Karpas-422 (cell line): ENCODE results near the gene FAM53C. TPM values are rescaled to one million over a fixed set of nuclear protein-coding genes. Genes with fewer than 3 reads are reported as not detected.

ENCODE experiments used
- DNase-seq: peaks from one replicate; pipeline ENCODE4 v3.0.0-alpha.2; 2015
- H2AFZ ChIP-seq: fragments of 200-600 bp; sonication (generic); 2 replicates; pipeline ENCODE4 v1.6.1; 2014; ENCODE audit warnings: antibody characterized with exemption, low read length, mixed read lengths
- H3K27ac ChIP-seq: fragments of 200-600 bp; sonication (generic); 2 replicates; pipeline ENCODE4 v1.5.1; 2014; ENCODE audit warnings: mild to moderate bottlenecking, low read length, moderate library complexity
- H3K27me3 ChIP-seq: fragments of 200-600 bp; sonication (generic); 2 replicates; pipeline ENCODE4 v1.6.1; 2014; ENCODE audit warnings: low read length, mixed read lengths
- H3K36me3 ChIP-seq: fragments of 200-600 bp; sonication (generic); 2 replicates; pipeline ENCODE4 v1.6.1; 2014; ENCODE audit warnings: low read length, mixed read lengths; ENCODE audit not compliant: insufficient read depth
- H3K4me1 ChIP-seq: fragments of 200-600 bp; sonication (generic); 2 replicates; pipeline ENCODE4 v1.6.1; 2014; ENCODE audit warnings: mild to moderate bottlenecking, low read length, mixed read lengths
- H3K4me2 ChIP-seq: fragments of 200-600 bp; sonication (generic); 2 replicates; pipeline ENCODE4 v1.6.1; 2014; ENCODE audit warnings: low read length, low read depth, mild to moderate bottlenecking; ENCODE audit not compliant: poor library complexity, severe bottlenecking
- H3K4me3 ChIP-seq: fragments of 200-600 bp; sonication (generic); 2 replicates; pipeline ENCODE4 v1.5.1; 2014; ENCODE audit warnings: mild to moderate bottlenecking, antibody characterized with exemption, low read length, mixed read lengths
- H3K79me2 ChIP-seq: fragments of 200-600 bp; sonication (generic); 2 replicates; pipeline ENCODE4 v1.6.1; 2014; ENCODE audit warnings: mild to moderate bottlenecking, low read length, mixed read lengths
- H3K9ac ChIP-seq: fragments of 200-600 bp; sonication (generic); 2 replicates; pipeline ENCODE4 v1.6.0; 2014; ENCODE audit warnings: low read length
- H3K9me2 ChIP-seq: fragments of 200-600 bp; sonication (generic), shearing (Covaris generic); replicated peaks from 2 replicates; pipeline ENCODE4 v1.6.0; 2014; ENCODE audit warnings: mild to moderate bottlenecking, low read length, moderate library complexity; ENCODE audit not compliant: insufficient read depth
- H3K9me3 ChIP-seq: fragments of 300-700, 200-600 bp; sonication (generic); 2 replicates; pipeline ENCODE4 v1.6.1; 2014; ENCODE audit warnings: low read length, mixed read lengths
- H4K20me1 ChIP-seq: fragments of 200-600 bp; sonication (generic); 2 replicates; pipeline ENCODE4 v1.6.1; 2014; ENCODE audit warnings: mild to moderate bottlenecking, antibody characterized with exemption, low read length, low read depth; ENCODE audit not compliant: insufficient read depth
- total RNA-seq: library from RNA; depleted of rRNA; stranded (reverse); fragments of >200 nt; shearing (Covaris generic); gene quantifications from 2 replicates; pipeline ENCODE4 v1.2.3, GENCODE V29; 2014; ENCODE audit warnings: low replicate concordance

Gene FAM53C
- total RNA-seq, 1 experiment from 2014 or later = 62.8 TPM

- Histone ChIP-seq H3K27me3 (no peaks in the 10 kb centered on the region), H4K20me1 (peaks cover 9% of the 10 kb centered on the region), H3K79me2 (peaks cover 97% of the 10 kb centered on the region), H3K4me1 (peaks cover 31% of the 10 kb centered on the region), H3K4me2 (no peak overlapping the region), H3K4me3 (no peak overlapping the region), H3K9ac (no peak overlapping the region), H3K9me2 (no peaks in the 10 kb centered on the region), H2AFZ (no peak overlapping the region), H3K27ac (peak overlapping the region; percentile 32; the same call in 1 of the 2 replicates), H3K9me3 (no peaks in the 10 kb centered on the region), H3K36me3 (no peaks in the 10 kb centered on the region; the same call in 1 of the 2 replicates)
- DNase-seq = no peak
These were observed 28.7 kb downstream of the FAM53C start for GRCh38 chr5:138366632-138367382.

- Histone ChIP-seq H3K9me2 (no peaks in the 10 kb centered on the region), H3K4me2 (peak overlapping the region; percentile 8), H3K4me1 (peaks cover 36% of the 10 kb centered on the region), H2AFZ (no peak overlapping the region), H3K36me3 (no peaks in the 10 kb centered on the region; the same call in 1 of the 2 replicates), H4K20me1 (peaks cover 9% of the 10 kb centered on the region), H3K27me3 (no peaks in the 10 kb centered on the region), H3K4me3 (no peak overlapping the region), H3K9ac (no peak overlapping the region), H3K79me2 (peaks cover 90% of the 10 kb centered on the region), H3K27ac (peak overlapping the region; percentile 37; the same call in 1 of the 2 replicates), H3K9me3 (no peaks in the 10 kb centered on the region)
- DNase-seq = no peak
These were observed 31.2 kb downstream of the FAM53C start for GRCh38 chr5:138369261-138369660.

- H3K4me2 ChIP-seq = peak overlapping the region; percentile 8
- H2AFZ ChIP-seq = no peak overlapping the region
- H3K36me3 ChIP-seq = peaks cover 2% of the 10 kb centered on the region; the same call in 1 of the 2 replicates
- H3K9me2 ChIP-seq = no peaks in the 10 kb centered on the region
- DNase-seq = peak; percentile 64
- H3K27me3 ChIP-seq = no peaks in the 10 kb centered on the region
- peaks cover 36% of the 10 kb centered on the region for H3K4me1 ChIP-seq
- H3K4me3 ChIP-seq = no peak overlapping the region
- no peak overlapping the region for H3K9ac ChIP-seq
- H3K79me2 ChIP-seq = peaks cover 87% of the 10 kb centered on the region
- H3K27ac ChIP-seq = peak overlapping the region; percentile 37; the same call in 1 of the 2 replicates
- H3K9me3 ChIP-seq = no peaks in the 10 kb centered on the region
- peaks cover 9% of the 10 kb centered on the region for H4K20me1 ChIP-seq
These were observed 31.6 kb downstream of the FAM53C start for GRCh38 chr5:138369706-138370105.

- H3K9me2 ChIP-seq = no peaks in the 10 kb centered on the region
These were observed 32.5 kb downstream of the FAM53C start for GRCh38 chr5:138370537-138370936.

GRCh38 chr5:138371454-138371853 is 33.4 kb downstream of the FAM53C start:
- H3K79me2 ChIP-seq = peaks cover 71% of the 10 kb centered on the region
- H3K27ac ChIP-seq = no peak overlapping the region
- H3K9ac ChIP-seq = no peak overlapping the region

More at GRCh38 chr5:138370537-138370936, 32.5 kb downstream of the FAM53C start:
- Histone ChIP-seq H3K4me1 (peaks cover 36% of the 10 kb centered on the region), H3K79me2 (peaks cover 80% of the 10 kb centered on the region), H3K9ac (no peak overlapping the region), H3K4me3 (no peak overlapping the region), H4K20me1 (peaks cover 9% of the 10 kb centered on the region), H3K4me2 (no peak overlapping the region), H2AFZ (no peak overlapping the region), H3K27me3 (no peaks in the 10 kb centered on the region), H3K9me3 (no peaks in the 10 kb centered on the region), H3K27ac (no peak overlapping the region), H3K36me3 (peaks cover 5% of the 10 kb centered on the region; the same call in 1 of the 2 replicates)
- no peak for DNase-seq

GRCh38 chr5:138372225-138372624 is 34.2 kb downstream of the FAM53C start:
- Histone ChIP-seq H3K9me2 (no peaks in the 10 kb centered on the region), H2AFZ (no peak overlapping the region), H4K20me1 (no peaks in the 10 kb centered on the region), H3K27me3 (no peaks in the 10 kb centered on the region), H3K9me3 (no peaks in the 10 kb centered on the region), H3K79me2 (peaks cover 63% of the 10 kb centered on the region), H3K27ac (no peak overlapping the region), H3K36me3 (peaks cover 7% of the 10 kb centered on the region; the same call in 1 of the 2 replicates), H3K4me3 (no peak overlapping the region), H3K9ac (no peak overlapping the region), H3K4me2 (no peak overlapping the region), H3K4me1 (peaks cover 24% of the 10 kb centered on the region)
- DNase-seq = no peak

More at GRCh38 chr5:138371454-138371853, 33.4 kb downstream of the FAM53C start:
- Histone ChIP-seq H3K4me3 (no peak overlapping the region), H2AFZ (no peak overlapping the region), H3K9me3 (no peaks in the 10 kb centered on the region), H3K4me2 (no peak overlapping the region), H3K4me1 (peaks cover 31% of the 10 kb centered on the region), H3K9me2 (no peaks in the 10 kb centered on the region), H4K20me1 (peaks cover 7% of the 10 kb centered on the region), H3K36me3 (peaks cover 5% of the 10 kb centered on the region; the same call in 1 of the 2 replicates), H3K27me3 (no peaks in the 10 kb centered on the region)
- no peak for DNase-seq

- H2AFZ ChIP-seq = no peak overlapping the region
- peaks cover 59% of the 10 kb centered on the region for H3K79me2 ChIP-seq
- no peaks in the 10 kb centered on the region for H3K9me2 ChIP-seq
- no peak overlapping the region for H3K4me2 ChIP-seq
- no peak overlapping the region for H3K27ac ChIP-seq
- H3K36me3 ChIP-seq = peaks cover 11% of the 10 kb centered on the region; the same call in 1 of the 2 replicates
- H3K9me3 ChIP-seq = no peaks in the 10 kb centered on the region
- DNase-seq = no peak
- peaks cover 24% of the 10 kb centered on the region for H3K4me1 ChIP-seq
- H4K20me1 ChIP-seq = no peaks in the 10 kb centered on the region
- no peaks in the 10 kb centered on the region for H3K27me3 ChIP-seq
- no peak overlapping the region for H3K4me3 ChIP-seq
- no peak overlapping the region for H3K9ac ChIP-seq
These were observed 34.6 kb downstream of the FAM53C start for GRCh38 chr5:138372653-138373052.

DNA sequence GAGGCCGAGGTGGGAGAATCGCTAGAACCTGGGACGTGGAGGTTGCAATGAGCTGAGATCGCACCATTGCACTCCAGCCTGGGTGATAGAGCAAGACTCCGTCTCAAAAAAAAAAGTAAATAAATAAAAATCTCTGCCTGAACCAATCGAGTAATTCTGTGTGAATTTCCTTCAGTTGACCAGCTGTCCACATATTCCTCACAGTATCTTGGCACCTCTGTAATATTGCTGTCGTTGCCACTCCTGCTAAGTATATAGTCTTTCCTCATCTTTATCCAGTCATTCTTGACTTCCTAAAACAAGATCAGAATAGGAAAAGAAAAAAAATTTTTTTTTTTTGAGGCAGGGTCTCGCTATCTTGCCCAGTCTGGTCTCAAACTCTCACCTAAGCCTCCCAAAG is 44.3 kb downstream of the FAM53C start:
- Histone ChIP-seq H3K4me1 (no peaks in the 10 kb centered on the region), H3K36me3 (peaks cover 40% of the 10 kb centered on the region)

More for the DNA sequence above, 44.3 kb downstream of the FAM53C start:
- Histone ChIP-seq H3K27ac (no peak overlapping the region), H3K9me3 (no peaks in the 10 kb centered on the region), H3K79me2 (peaks cover 8% of the 10 kb centered on the region; the same call in 1 of the 2 replicates), H3K4me2 (no peak overlapping the region), H3K9me2 (no peaks in the 10 kb centered on the region), H3K4me3 (no peak overlapping the region), H3K9ac (no peak overlapping the region), H4K20me1 (no peaks in the 10 kb centered on the region), H2AFZ (no peak overlapping the region), H3K27me3 (no peaks in the 10 kb centered on the region)
- no peak for DNase-seq
